ENCODE results near the gene FKBP1B. TPM values are rescaled to one million over a fixed set of nuclear protein-coding genes. Genes with fewer than 3 reads are reported as not detected.
"Not testable (repeated sequence)": the region's sequence is repeated elsewhere in the genome, so short reads cannot be mapped to it uniquely, and the experiment has no call there.

FKBP1B gene
- 33.9 and 47.8 TPM in 2 replicates for polyA plus RNA-seq (2014; cell fraction: cytosol; rRNA removed)
- 23.8 and 33.4 TPM in 2 replicates for polyA plus RNA-seq (2014; cell fraction: nucleus; rRNA removed)

DNA sequence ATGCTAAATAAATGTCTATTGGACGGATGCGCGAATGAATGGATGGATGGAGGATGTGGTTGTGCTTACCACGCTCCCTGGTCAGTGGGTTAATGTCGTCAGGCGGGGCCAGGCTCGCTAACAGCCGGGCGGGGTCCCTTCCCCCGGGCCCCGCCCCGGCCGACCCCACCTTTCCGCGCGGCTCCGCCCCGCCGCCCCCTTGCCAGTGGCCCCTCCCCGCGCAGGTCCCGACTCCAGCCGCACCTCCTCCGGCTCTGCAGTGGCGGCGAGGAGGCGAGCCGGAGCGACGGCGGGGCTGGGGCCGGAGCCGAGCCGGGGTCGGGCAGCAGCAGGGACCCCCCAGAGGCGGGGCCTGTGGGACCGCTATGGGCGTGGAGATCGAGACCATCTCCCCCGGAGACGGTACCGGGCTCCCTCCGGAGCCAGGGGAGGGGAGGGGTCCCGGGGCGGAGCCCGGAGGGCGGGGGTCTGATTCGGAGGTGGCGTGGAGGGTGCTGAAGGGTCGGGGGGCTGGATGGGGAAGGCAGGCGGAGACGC, at the start of gene FKBP1B:
FKBP1B (plus strand) TSS at position 257 of the 537 bp plus-strand sequence; CDS start at position 366, 109 bp downstream.
- peak; percentile 79 for DNase-seq (ENCODE audit: low spot score)

DNA sequence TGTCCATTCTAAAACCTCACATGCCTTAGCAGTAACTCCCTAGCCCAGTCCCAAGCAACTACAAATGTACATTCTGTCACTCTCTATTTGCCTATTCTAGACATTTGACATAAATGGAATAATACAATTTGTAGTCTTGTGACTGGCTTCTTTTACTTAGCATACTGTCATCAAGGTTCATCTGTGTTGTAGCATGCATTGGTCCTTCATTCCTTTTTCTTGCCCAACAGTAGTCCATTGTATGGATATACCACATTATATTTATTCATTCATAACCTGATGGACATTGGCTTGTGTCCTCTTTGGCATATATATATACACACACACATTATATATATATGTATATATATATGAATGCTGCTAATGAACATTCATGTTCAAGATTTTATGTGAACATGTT, 41.8 kb upstream of the FKBP1B start:
- no peak for DNase-seq (ENCODE audit: low spot score)

DNA sequence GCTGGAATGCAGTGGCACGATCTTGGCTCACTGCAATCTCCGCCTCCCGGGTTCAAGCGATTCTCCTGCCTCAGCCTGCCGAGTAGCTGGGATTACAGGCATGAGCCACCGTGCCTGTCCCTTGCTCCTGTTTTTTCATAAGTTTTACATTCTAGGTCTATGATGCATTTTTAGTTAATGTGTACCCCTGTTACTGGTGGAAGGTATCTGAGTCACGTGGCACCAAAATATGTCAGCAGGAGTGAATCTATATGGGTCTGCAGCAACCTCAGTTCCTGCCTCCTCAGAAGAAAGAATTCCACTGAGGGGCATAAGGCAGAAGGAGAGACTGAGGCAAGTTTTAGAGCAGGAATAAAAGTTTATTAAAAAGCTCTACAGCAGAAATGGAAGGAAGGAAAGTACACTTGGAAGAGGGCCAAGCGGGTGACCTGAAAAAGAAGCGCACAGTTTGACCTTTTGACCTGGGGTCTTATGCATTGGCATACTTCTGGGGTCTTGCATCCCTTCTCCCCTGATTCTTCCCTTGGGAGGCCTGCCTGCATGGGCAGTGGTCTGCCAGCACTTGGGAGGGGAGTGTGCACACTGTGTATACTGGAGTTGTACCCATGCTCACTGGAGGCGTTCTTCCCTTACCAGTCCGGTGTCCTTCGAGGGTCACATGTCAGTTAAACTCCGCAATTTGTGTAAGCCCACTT, 40.7 kb upstream of the FKBP1B start:
- no peak for DNase-seq (ENCODE audit: low spot score)

- no peak for DNase-seq (ENCODE audit: low spot score)
Observed at GRCh38 chr2:24009367-24009679, 40.2 kb upstream of the FKBP1B start.

GRCh38 chr2:24009680-24010476, 39.7 kb upstream of the FKBP1B start, which contains the start of gene MFSD2B:
TSS of gene MFSD2B (plus strand) at chr2:24010085. CDS start at chr2:24010097, 12 bp downstream.
- no peak for DNase-seq (ENCODE audit: low spot score)

GRCh38 chr2:24010477-24011249, 38.9 kb upstream of the FKBP1B start:
- no peak for DNase-seq (ENCODE audit: low spot score)

- no peak for DNase-seq (ENCODE audit: low spot score)
Observed at GRCh38 chr2:24011250-24012104, 38.1 kb upstream of the FKBP1B start.

GRCh38 chr2:24012521-24013188, 36.9 kb upstream of the FKBP1B start:
- no peak for DNase-seq (ENCODE audit: low spot score)

- DNase-seq (ENCODE audit: low spot score), result not testable (repeated sequence)
Observed at GRCh38 chr2:24014902-24015301, 34.6 kb upstream of the FKBP1B start.

- DNase-seq (ENCODE audit: low spot score), result peak; percentile 25
Observed at GRCh38 chr2:24015562-24016375, 33.8 kb upstream of the FKBP1B start.

DNA sequence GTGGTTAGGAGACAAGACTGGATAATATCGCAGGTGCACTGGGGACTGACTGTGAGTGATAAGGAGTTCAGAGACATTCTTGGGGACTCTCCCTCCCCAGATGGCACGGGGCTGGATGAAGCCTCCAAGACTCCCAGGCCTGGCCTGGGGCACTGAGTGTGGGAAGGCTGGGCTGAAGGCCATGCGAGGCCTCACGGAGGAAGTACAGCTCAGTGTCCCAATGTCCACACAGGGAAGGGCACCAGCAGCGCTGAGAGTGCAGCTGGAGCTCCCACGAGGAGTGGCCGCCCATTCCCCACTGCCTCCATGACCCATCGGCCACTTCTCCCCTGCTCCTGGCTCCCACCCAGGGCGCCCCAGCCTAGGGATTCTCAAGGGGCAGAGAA, 33.2 kb upstream of the FKBP1B start:
- DNase-seq (ENCODE audit: low spot score), result no peak

GRCh38 chr2:24016853-24017703, 32.5 kb upstream of the FKBP1B start:
- DNase-seq (ENCODE audit: low spot score), result no peak

DNA sequence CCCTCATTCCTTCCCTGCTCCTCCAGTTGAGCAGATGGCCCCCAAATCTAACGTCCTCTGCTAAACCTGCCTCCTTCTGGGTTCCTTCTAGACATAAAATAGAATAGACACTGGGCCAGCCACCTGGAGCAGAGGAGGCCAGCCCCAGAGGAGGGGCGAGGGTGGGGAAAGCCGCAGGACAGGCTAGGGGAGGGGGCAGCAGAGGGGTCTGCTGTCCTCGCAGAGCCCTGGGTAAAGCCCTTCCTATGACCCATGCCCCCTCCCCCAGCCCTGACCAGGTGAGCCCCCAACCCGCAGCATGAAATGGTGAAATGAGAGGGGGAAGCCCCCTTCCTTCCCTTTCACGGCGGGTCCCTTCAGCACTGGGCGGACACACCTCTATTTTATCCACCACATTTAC, 31.8 kb upstream of the FKBP1B start:
- no peak for DNase-seq (ENCODE audit: low spot score)

DNA sequence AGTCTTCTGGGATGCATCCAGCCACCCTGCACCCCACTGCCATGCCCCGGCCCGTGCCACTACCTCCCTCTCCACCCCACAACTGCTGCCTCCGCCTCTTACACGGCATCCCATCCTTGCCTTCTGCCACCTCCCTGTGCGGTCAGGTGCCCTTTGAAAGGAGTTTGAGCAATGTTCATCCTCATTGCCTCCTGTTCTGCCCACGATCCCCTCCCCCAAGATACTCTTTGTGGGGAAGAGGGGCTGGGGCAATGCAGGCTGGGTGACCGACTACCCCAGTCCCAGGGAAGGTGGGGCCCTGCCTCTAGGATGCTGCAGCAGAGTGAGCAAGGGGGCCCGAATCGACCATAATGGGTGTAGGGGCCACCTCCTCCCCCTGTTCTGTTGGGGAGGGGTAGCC, 31.3 kb upstream of the FKBP1B start:
- DNase-seq (ENCODE audit: low spot score), result no peak

DNA sequence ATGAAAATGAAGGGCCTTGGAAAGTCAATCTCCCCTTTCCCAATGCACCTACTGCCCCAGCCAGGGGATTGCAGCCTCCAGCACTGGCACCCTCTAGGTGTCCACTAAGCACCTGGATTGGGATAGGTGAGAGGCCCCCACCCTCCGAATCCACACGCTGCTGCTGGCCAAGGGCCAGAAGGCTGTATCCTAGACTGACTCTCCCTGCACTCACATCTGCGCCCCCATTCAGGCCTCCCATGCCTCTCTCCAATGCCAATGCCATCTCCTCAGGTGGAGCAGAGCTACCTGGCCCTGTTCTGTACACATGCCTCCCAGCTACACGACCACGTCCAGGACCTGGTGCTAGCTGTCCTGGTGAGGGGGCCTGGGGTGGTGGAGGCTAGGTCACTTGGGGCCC, 29.8 kb upstream of the FKBP1B start:
- no peak for DNase-seq (ENCODE audit: low spot score)

DNA sequence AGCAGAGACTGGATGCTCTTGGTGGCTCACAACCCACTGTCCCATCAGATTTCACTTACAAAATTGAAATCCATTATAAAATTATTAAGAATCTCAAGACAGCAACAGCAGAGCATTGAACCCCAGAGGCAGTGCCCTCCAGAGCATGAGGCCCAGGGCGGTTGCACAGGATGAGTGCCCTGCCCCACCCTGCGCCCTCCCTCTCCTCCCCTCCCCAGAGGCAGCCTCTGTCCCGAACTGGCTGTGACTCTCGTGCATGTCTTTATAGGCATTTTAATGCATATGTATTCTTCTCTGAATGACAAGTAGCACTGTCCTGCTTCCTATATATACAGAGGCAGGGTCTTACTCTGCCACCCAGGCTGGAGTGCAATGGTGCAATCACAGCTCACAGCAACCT, 29.3 kb upstream of the FKBP1B start:
- DNase-seq (ENCODE audit: low spot score), result no peak

DNA sequence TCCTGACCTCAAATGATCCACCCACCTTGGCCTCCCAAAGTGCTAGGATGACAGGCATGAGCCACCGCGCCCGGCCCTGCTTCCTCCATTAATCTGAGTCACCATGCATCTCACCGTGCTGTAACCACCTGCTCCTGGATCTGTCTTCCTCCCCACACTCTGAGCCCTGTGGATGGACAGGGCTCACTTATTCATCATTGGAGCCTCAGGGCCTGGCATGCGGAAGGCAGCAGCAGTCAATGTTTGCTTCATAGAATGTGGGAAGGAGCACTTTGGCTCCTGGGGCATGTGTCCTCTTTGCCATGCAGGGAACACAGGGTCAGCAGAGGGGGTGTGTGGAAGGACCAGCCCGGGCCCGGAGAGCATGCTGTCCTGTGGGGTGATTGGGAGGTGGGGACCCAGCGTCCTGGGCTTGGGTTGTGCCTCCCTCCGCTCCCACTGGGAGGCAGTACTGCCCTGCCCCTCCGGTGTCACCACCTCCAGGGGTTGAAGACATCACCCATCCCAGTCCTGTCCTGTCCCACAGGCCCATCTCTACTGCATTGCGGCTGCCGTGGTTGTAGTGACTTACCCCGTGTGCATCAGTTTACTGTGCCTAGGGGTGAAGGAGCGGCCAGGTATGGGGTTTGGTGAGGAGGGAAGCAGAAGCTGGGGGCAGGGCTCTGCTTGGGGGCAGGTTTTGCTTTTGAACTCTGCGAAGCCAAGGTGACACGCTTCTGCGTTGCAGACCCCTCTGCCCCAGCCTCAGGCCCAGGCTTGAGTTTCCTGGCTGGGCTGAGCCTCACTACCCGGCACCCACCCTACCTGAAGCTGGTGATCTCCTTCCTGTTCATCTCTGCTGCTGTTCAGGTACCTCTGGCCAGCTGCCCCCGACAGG, 28.2 kb upstream of the FKBP1B start:
- DNase-seq (ENCODE audit: low spot score), result no peak
